ENCODE measurements around the gene KCNN3.
A peak's percentile ranks its signal among the peaks of the same experiment; 100 is the strongest.

Gene KCNN3

GRCh38 chr1:154764773-154765172 lies 105.3 kb downstream of the KCNN3 start:
- no peak overlapping the region for H3K27ac ChIP-seq
- TF ChIP-seq CTCF (conservative IDR thresholded peaks at IDR 0.05), result no peak

GRCh38 chr1:154764181-154764580 lies 105.9 kb downstream of the KCNN3 start:
- H3K27ac ChIP-seq, result no peak overlapping the region
- TF ChIP-seq CTCF (conservative IDR thresholded peaks at IDR 0.05), result no peak

- peak overlapping the region; percentile 2; the same call in 1 of the 2 replicates for H3K27ac ChIP-seq
- TF ChIP-seq CTCF (conservative IDR thresholded peaks at IDR 0.05), result peak; percentile 100
Measured at GRCh38 chr1:154760469-154760933, 109.6 kb downstream of the KCNN3 start.

- no peak overlapping the region for H3K27ac ChIP-seq
- TF ChIP-seq CTCF (conservative IDR thresholded peaks at IDR 0.05), result no peak
Measured at GRCh38 chr1:154759793-154760192, 110.3 kb downstream of the KCNN3 start.

- H3K27ac ChIP-seq, result no peak overlapping the region
- no peak for TF ChIP-seq CTCF (conservative IDR thresholded peaks at IDR 0.05)
Measured at GRCh38 chr1:154759196-154759595, 110.9 kb downstream of the KCNN3 start.

- TF ChIP-seq CTCF (conservative IDR thresholded peaks at IDR 0.05), result no peak
- no peak overlapping the region for H3K27ac ChIP-seq
Measured at GRCh38 chr1:154758346-154758745, 111.7 kb downstream of the KCNN3 start.

- no peak overlapping the region for H3K27ac ChIP-seq
- no peak for TF ChIP-seq CTCF (conservative IDR thresholded peaks at IDR 0.05)
Measured at GRCh38 chr1:154756793-154757548, 113.1 kb downstream of the KCNN3 start.

All from VCaP (cell line).